Hepatocyte (in vitro differentiated cells): ENCODE measurements around the gene TRABD. TPM values are rescaled to one million over a fixed set of nuclear protein-coding genes. Genes with fewer than 3 reads are reported as not detected.

Experiments used
- DNase-seq: peaks from one replicate; pipeline ENCODE4 v3.0.0-alpha.2; 2016; ENCODE audit warnings: low spot score
- H2AFZ ChIP-seq: fragments of 200-600 bp; sonication (generic); 2 replicates; pipeline ENCODE4 v1.6.0; 2016; ENCODE audit warnings: antibody characterized with exemption, mild to moderate bottlenecking
- H3K27ac ChIP-seq: fragments of 200-600 bp; sonication (generic); 2 replicates; pipeline ENCODE4 v1.5.1; 2016; ENCODE audit warnings: mild to moderate bottlenecking
- H3K27me3 ChIP-seq: fragments of 200-600 bp; sonication (generic); 2 replicates; pipeline ENCODE4 v1.6.1; 2016
- H3K36me3 ChIP-seq: fragments of 200-600 bp; sonication (generic); replicated peaks from 2 replicates; pipeline ENCODE4 v1.5.1; 2016; ENCODE audit warnings: low read depth; ENCODE audit not compliant: insufficient read depth
- H3K4me1 ChIP-seq: fragments of 200-600 bp; sonication (generic); 2 replicates; pipeline ENCODE4 v1.5.1; 2016; ENCODE audit warnings: mild to moderate bottlenecking, moderate library complexity; ENCODE audit not compliant: insufficient read depth
- H3K4me2 ChIP-seq: fragments of 200-600 bp; sonication (generic); 2 replicates; pipeline ENCODE4 v1.6.0; 2016
- H3K4me3 ChIP-seq: fragments of 200-600 bp; sonication (generic); 2 replicates; pipeline ENCODE4 v1.5.1; 2016; ENCODE audit warnings: mild to moderate bottlenecking
- H3K79me2 ChIP-seq: fragments of 200-600 bp; sonication (generic); 2 replicates; pipeline ENCODE4 v1.6.0; 2017; ENCODE audit warnings: mild to moderate bottlenecking
- H3K9me2 ChIP-seq: fragments of 200-600 bp; sonication (generic); replicated peaks from 2 replicates; pipeline ENCODE4 v1.6.0; 2017; ENCODE audit warnings: mild to moderate bottlenecking; ENCODE audit not compliant: insufficient read depth
- H3K9me3 ChIP-seq: fragments of 200-600 bp; sonication (generic); 2 replicates; pipeline ENCODE4 v1.5.1; 2016; ENCODE audit warnings: low read depth, mild to moderate bottlenecking
- H4K20me1 ChIP-seq: fragments of 200-600 bp; sonication (generic); 2 replicates; pipeline ENCODE4 v1.6.0; 2016; ENCODE audit warnings: mild to moderate bottlenecking; ENCODE audit not compliant: insufficient read depth, poor library complexity, severe bottlenecking
- EZH2 ChIP-seq: fragments of 200-600 bp; sonication (generic); IDR thresholded peaks from 2 replicates; pipeline ENCODE4 v1.6.1; 2016; ENCODE audit warnings: antibody characterized with exemption, mild to moderate bottlenecking, borderline replicate concordance
- EZH2phosphoT487 ChIP-seq: fragments of 200-600 bp; sonication (generic); IDR thresholded peaks from one replicate; pipeline ENCODE4 v1.6.1; 2018; ENCODE audit warnings: antibody characterized with exemption, mild to moderate bottlenecking, low read depth, moderate library complexity; ENCODE audit not compliant: unreplicated experiment, severe bottlenecking
- WGBS: methylation state at CpG from one replicate; pipeline ENCODE4 v1.1.6; 2016; ENCODE audit warnings: low lambda C conversion rate; ENCODE audit errors: missing lambda C conversion rate; 5-methylcytosine and 5-hydroxymethylcytosine counted together
- polyA plus RNA-seq: library from polyadenylated mRNA; unstranded; fragments of >200 nt; fragmentation: Nextera tagmentation; extraction: Ambion mirVana; gene quantifications from 2 replicates; pipeline ENCODE4 v1.2.1, GENCODE V29; 2016
- total RNA-seq: library from RNA; depleted of rRNA; stranded (reverse); fragments of >200 nt; gene quantifications from 2 replicates; pipeline ENCODE4 v1.2.3, GENCODE V29; 2014
- TF ChIP-seq, protein P1 (sequence below): fragments of 200-600 bp; sonication (generic); IDR thresholded peaks from 2 replicates; pipeline ENCODE4 v1.5.1; 2016; ENCODE audit warnings: antibody characterized with exemption, mild to moderate bottlenecking; ENCODE audit not compliant: poor library complexity

TRABD gene
- total and polyA plus RNA-seq, 2 experiments from 2014 or later: 25.9 to 62.3 TPM

DNA sequence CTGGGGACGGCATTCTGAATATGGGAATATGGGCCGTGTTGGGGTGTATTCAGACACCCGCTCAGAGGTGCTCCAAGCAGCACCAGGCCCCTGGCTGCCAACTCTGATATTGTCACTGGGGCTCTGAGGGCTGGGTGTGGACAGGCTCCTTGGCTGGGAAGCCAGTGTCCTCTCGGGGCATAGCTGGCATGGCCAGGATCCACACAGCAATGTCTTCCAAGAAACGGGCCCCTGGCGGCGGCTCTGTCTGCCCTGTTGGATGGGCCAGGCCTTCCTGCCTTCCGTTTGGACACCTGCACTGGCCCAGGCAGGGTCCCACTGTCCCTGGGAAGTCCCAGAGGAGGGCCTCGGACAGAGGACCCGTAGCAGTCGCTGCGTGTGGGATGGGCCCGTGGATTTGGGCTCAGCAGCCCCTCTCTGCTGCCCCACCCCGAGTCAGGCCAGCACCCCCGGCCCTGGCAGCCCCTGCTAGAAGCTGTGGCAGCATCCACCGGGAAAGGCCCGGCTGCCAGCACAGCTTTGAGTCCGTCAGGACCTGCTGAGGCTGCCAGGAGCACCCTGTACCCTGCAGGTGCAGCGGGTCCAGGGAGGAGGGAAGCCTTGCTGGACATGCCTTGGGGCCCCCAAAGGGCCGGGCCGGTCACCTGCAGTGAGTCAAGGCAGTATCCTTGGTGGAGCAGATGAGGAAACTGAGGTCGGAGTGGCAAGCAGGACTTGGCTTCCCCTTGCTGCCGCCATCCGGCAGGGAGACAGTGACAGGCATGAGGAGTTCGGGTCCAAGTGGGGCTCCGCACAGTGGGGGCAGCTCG lies 11.1 kb upstream of the TRABD start:
- no peak for DNase-seq
- Histone ChIP-seq H3K27ac (no peak overlapping the region), H3K4me1 (no peaks in the 10 kb centered on the region), H3K27me3 (peaks cover 5% of the 10 kb centered on the region), H4K20me1 (no peaks in the 10 kb centered on the region), H3K4me3 (no peak overlapping the region), H2AFZ (no peak overlapping the region), H3K4me2 (no peak overlapping the region), H3K9me3 (no peaks in the 10 kb centered on the region), H3K79me2 (no peaks in the 10 kb centered on the region), H3K36me3 (no peaks in the 10 kb centered on the region), H3K9me2 (no peaks in the 10 kb centered on the region)
- WGBS: 94% methylated on average over 23 of the region's 27 CpGs
- TF ChIP-seq EZH2phosphoT487 (no peak), EZH2 (no peak)
- TF ChIP-seq, protein P1, sequence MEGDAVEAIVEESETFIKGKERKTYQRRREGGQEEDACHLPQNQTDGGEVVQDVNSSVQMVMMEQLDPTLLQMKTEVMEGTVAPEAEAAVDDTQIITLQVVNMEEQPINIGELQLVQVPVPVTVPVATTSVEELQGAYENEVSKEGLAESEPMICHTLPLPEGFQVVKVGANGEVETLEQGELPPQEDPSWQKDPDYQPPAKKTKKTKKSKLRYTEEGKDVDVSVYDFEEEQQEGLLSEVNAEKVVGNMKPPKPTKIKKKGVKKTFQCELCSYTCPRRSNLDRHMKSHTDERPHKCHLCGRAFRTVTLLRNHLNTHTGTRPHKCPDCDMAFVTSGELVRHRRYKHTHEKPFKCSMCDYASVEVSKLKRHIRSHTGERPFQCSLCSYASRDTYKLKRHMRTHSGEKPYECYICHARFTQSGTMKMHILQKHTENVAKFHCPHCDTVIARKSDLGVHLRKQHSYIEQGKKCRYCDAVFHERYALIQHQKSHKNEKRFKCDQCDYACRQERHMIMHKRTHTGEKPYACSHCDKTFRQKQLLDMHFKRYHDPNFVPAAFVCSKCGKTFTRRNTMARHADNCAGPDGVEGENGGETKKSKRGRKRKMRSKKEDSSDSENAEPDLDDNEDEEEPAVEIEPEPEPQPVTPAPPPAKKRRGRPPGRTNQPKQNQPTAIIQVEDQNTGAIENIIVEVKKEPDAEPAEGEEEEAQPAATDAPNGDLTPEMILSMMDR: no peak

DNA sequence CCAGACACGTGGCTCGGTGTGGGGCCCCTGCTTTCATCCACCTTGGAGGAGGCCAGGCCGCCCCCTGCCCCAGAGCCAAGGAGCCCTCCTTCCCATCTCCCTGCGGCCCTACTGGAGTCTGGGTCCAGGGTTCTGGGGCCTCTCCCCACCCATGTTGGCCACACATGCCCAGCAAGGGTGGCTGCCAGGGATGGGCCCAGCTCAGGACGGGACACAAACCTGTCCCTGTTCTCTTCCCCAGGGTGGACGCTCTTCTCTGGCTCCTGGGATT lies 10.6 kb upstream of the TRABD start:
- Histone ChIP-seq H2AFZ (no peak overlapping the region), H3K9me2 (no peaks in the 10 kb centered on the region), H4K20me1 (no peaks in the 10 kb centered on the region), H3K79me2 (no peaks in the 10 kb centered on the region), H3K27ac (no peak overlapping the region), H3K4me2 (no peak overlapping the region), H3K9me3 (no peaks in the 10 kb centered on the region), H3K4me1 (no peaks in the 10 kb centered on the region), H3K27me3 (peaks cover 5% of the 10 kb centered on the region), H3K36me3 (no peaks in the 10 kb centered on the region), H3K4me3 (no peak overlapping the region)
- TF ChIP-seq, protein P1: no peak
- TF ChIP-seq EZH2phosphoT487: no peak
- no peak for TF ChIP-seq EZH2
- no peak for DNase-seq
- WGBS: 84% methylated on average over 6 of the region's 6 CpGs

DNA sequence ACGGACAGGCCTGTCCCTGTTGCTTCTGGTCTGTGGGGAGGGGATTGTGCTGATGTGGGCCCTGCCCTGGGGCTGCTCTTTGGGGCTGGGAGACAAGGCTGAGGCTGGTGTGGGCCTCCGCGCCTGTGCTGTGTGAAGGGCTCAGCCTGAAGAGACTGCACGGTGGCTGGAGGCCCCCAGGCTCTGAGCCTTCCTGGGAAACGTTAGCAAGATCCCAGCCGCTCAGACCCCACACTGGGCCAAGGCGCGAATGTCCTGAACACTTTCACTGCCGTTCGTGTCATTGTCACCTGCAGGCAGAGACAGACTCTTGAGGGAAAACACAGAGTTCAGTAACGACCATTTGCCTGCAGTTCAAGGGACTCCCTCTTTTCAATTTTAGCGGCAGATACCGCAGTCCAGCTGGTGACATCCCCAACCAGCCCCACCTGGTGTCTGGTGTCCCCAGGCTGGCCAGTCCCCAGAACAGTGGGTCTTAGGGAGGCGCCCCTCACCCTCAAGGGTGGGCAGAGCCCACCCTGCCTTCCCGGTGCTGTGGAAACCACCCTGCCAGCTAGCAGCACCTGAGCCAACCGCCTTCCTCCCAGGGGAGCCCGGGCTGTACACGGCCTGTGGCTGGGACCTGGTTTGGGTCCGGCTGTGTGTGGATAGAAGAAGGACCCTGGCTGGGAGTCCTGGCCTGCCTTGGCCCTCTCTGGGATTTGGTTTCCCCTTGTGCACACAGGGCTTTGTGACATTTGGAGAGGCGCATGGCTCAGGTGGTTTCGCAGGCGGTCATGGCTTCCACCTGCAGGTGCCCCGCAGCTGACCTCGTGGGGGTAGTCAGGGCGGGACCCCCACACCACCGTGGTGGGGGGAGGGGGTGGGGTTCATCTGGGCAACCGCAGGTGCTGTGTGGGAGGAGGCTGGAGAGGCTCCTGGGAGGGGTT lies 9.5 kb upstream of the TRABD start:
- Histone ChIP-seq H3K4me3 (no peak overlapping the region), H3K79me2 (no peaks in the 10 kb centered on the region), H3K27ac (no peak overlapping the region), H2AFZ (no peak overlapping the region), H3K9me2 (no peaks in the 10 kb centered on the region), H3K36me3 (no peaks in the 10 kb centered on the region), H3K4me2 (no peak overlapping the region), H3K9me3 (no peaks in the 10 kb centered on the region), H4K20me1 (no peaks in the 10 kb centered on the region), H3K4me1 (no peaks in the 10 kb centered on the region), H3K27me3 (peaks cover 2% of the 10 kb centered on the region)
- TF ChIP-seq EZH2phosphoT487: no peak
- no peak for TF ChIP-seq EZH2
- TF ChIP-seq, protein P1: no peak
- DNase-seq: no peak
- WGBS: 81% methylated on average over 23 of the region's 27 CpGs
